ENCODE measurements around the gene CRHR1.

- TF ChIP-seq EZH2 (IDR thresholded peaks at IDR 0.05; ENCODE audit: insufficient read depth, poor library complexity, severe bottlenecking) (peak; percentile 71), EZH2phosphoT487 (IDR thresholded peaks at IDR 0.05; ENCODE audit: insufficient read depth, low read depth) (no peak)
These were observed 1.5 kb downstream of the CRHR1 start for GRCh38 chr17:45785480-45786193.

Measured in GM23248 (cell line).